Measurements from ENCODE around the gene GTF2F2.
A peak's percentile ranks its signal among the peaks of the same experiment; 100 is the strongest.
"Not testable (repeated sequence)": the region's sequence is repeated elsewhere in the genome, so short reads cannot be mapped to it uniquely, and the experiment has no call there.

GTF2F2 gene

DNA sequence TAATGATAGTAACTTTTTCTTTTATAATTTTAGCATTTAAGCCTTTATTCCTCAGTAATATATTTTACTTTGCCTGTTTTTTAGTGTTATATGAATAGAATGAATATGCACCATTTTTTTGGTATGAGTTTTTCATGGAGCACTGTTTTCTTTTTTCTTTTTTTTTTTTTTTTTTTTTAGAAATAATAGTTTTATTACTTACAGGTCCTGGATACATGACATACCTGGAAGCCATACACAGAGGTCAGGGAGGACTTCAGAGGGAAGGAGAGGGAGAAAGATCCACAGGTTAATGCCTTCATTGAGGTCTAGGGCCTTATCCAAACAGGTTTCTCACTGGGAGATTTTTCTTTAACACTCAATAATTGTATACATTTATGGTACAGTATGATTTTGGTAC, 54.2 kb downstream of the GTF2F2 start:
- Histone ChIP-seq H3K4me2 (no peak overlapping the region), H3K36me3 (peaks cover 50% of the 10 kb centered on the region), H4K20me1 (0 out of 2 replicates have a peak, but pooled peaks cover 5% of the 10 kb centered on the region), H3K9ac (no peak overlapping the region), H3K4me1 (no peaks in the 10 kb centered on the region), H3K27ac (no peak overlapping the region), H3K4me3 (no peak overlapping the region), H3K27me3 (no peaks in the 10 kb centered on the region), H3K9me3 (no peaks in the 10 kb centered on the region)
- TF ChIP-seq Cebpa-rat (IDR thresholded peaks at IDR 0.05): no peak

DNA sequence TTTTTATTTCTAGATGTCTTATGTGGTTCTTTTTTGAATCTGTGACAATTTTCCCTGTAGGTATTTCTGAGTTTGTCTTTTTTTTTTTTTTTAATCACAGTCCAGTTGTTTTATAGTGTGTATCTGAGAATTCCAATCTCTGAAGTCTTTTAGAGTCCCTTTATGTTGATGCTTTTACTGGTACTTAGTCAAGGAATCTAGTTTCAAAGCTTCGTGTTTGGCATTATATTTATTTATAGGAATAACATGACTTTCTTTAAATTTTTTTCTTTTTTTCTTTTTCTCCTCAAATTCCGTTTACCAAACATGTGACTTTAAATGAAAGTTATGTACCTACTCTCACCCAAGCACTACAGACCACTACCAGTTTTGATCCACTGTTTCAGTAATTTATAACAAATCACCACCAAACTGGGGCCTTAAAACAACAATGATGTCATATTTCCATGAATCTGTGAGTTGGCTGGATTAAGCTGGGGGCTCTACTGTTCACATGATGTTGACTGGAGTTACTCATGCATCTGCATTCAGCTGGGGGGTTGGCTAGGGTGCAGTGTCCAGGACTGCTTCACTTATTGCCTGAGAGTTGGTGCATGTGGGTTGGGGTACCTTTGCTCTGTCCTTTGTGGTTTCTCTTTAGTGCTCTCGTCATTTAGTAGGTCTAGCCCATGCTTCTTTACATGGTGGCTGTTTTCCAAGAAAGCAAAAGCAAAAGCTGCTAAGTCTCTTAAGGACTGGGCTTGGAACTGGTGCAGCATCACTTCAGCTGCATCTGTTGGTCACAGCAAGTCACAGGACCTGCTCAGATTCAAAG, 58.2 kb downstream of the GTF2F2 start:
- no peaks in the 10 kb centered on the region for H3K9me3 ChIP-seq
- H3K4me1 ChIP-seq: no peaks in the 10 kb centered on the region
- H4K20me1 ChIP-seq: 0 out of 2 replicates have a peak, but pooled peaks cover 13% of the 10 kb centered on the region
- H3K27me3 ChIP-seq: no peaks in the 10 kb centered on the region
- no peak overlapping the region for H3K4me2 ChIP-seq
- no peak for TF ChIP-seq Cebpa-rat (IDR thresholded peaks at IDR 0.05)
- peaks cover 47% of the 10 kb centered on the region for H3K36me3 ChIP-seq
- no peak overlapping the region for H3K27ac ChIP-seq
- no peak overlapping the region for H3K4me3 ChIP-seq
- H3K9ac ChIP-seq: no peak overlapping the region

GRCh38 chr13:45179428-45179827, 59.1 kb downstream of the GTF2F2 start:
- Histone ChIP-seq H3K4me1 (peaks cover 3% of the 10 kb centered on the region), H3K4me2 (no peak overlapping the region), H3K9ac (no peak overlapping the region), H3K27ac (no peak overlapping the region), H3K4me3 (no peak overlapping the region), H3K9me3 (no peaks in the 10 kb centered on the region), H3K36me3 (peaks cover 47% of the 10 kb centered on the region), H4K20me1 (0 out of 2 replicates have a peak, but pooled peaks cover 13% of the 10 kb centered on the region), H3K27me3 (no peaks in the 10 kb centered on the region)
- TF ChIP-seq Cebpa-rat (IDR thresholded peaks at IDR 0.05): no peak

DNA sequence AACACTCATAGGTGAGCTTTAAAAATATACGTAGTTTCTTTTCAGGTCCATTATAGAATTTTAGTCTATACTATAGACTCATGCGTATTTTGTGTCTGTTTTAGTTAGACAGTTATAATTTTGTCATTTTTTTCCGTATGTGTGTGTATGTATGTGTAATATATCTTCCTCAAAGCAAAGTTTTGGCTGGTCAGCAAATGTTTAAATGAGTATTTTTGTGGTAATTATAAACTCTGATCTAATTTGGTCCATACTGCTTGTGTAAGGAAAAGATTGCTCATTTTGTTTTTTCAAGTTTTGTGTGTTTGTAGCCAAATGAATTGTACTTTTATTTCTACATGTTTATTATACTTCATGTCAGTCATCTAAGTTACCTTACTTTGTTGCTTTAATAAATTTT, 60.0 kb downstream of the GTF2F2 start:
- TF ChIP-seq Cebpa-rat (IDR thresholded peaks at IDR 0.05): no peak
- Histone ChIP-seq H3K9me3 (no peaks in the 10 kb centered on the region), H3K4me2 (no peak overlapping the region)

DNA sequence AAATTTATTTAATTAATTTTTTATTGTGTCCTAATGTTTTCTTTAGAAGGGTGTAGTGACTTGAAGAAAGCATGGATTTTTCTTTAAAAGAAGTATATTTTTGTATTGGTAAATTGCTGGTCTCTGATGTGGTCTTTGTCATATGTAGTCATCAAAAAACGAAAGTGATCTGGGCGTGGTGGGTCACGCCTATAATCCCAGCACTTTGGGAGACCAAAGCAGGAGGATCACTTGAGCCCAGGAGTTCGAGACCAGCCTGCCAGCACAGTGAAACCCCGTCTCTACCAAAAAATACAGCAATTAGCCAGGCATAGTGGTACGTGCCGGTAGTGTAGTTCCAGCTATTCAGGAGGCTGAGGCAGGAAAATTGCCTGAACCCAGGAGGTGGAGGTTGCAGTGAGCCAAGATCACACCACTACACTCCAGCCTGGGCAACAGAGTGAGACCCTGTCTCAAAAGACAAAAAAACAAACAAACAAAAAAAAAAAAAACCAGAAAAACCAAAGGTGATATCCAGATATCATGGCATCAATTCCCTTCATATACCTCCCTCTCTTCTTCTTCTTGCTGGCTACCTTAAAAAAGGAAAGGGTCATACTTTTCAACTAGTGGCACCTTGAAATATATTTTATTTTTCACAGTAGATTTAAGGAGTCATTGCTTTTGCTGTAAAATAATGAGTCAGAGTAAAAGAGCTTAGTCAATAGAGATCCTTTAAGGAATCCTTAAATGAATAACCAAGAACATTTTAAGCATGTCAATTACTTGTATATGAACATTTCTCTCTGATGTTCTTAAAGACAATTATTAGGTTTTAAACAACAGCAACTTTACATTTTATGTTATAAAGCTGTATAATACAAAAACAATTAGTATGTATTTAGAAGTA, 60.6 kb downstream of the GTF2F2 start:
- H3K27me3 ChIP-seq: no peaks in the 10 kb centered on the region
- no peak overlapping the region for H3K9ac ChIP-seq
- H3K4me2 ChIP-seq: no peak overlapping the region
- H3K4me1 ChIP-seq: peaks cover 11% of the 10 kb centered on the region
- no peak for TF ChIP-seq Cebpa-rat (IDR thresholded peaks at IDR 0.05)
- peaks cover 39% of the 10 kb centered on the region for H3K36me3 ChIP-seq
- no peak overlapping the region for H3K27ac ChIP-seq
- no peaks in the 10 kb centered on the region for H3K9me3 ChIP-seq
- 0 out of 2 replicates have a peak, but pooled peaks cover 8% of the 10 kb centered on the region for H4K20me1 ChIP-seq
- H3K4me3 ChIP-seq: no peak overlapping the region

More for the DNA sequence above, 60.0 kb downstream of the GTF2F2 start:
- Histone ChIP-seq H3K9ac (no peak overlapping the region), H3K36me3 (peaks cover 42% of the 10 kb centered on the region), H3K4me1 (peaks cover 11% of the 10 kb centered on the region), H3K27ac (no peak overlapping the region), H4K20me1 (0 out of 2 replicates have a peak, but pooled peaks cover 13% of the 10 kb centered on the region), H3K4me3 (no peak overlapping the region), H3K27me3 (no peaks in the 10 kb centered on the region)

- no peak for TF ChIP-seq Cebpa-rat (IDR thresholded peaks at IDR 0.05)
- Histone ChIP-seq H3K27me3 (no peaks in the 10 kb centered on the region), H3K9me3 (no peaks in the 10 kb centered on the region; the same call in 1 of the 2 replicates), H3K27ac (no peak overlapping the region), H3K9ac (no peak overlapping the region), H4K20me1 (0 out of 2 replicates have a peak, but pooled peaks cover 8% of the 10 kb centered on the region), H3K4me3 (no peak overlapping the region), H3K4me2 (peak overlapping the region; percentile 43), H3K4me1 (peaks cover 11% of the 10 kb centered on the region), H3K36me3 (peaks cover 37% of the 10 kb centered on the region)
These were observed 64.4 kb downstream of the GTF2F2 start for GRCh38 chr13:45184693-45185092.

DNA sequence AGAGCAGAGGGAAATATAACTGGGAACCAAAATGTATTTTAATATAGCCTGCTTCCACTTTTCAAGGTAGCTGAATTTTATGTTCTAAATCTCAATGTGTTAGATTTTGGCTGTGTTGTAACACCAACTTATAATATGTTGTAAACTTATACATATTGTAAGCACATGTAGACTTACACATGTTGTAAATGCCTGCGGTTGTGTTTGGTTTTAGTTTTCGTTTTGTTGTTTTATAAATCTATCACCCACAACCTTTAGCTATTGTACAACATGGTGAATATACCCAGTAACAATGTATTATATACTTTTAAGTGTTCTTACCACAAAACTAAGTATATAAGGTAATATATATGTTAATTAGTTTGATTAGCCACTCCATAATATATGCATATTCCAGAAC, 65.0 kb downstream of the GTF2F2 start:
- Histone ChIP-seq H3K4me3 (no peak overlapping the region), H3K9ac (no peak overlapping the region), H3K27ac (no peak overlapping the region), H3K4me1 (peaks cover 11% of the 10 kb centered on the region), H3K27me3 (no peaks in the 10 kb centered on the region), H3K36me3 (peaks cover 37% of the 10 kb centered on the region), H3K9me3 (no peaks in the 10 kb centered on the region; the same call in 1 of the 2 replicates), H3K4me2 (peak overlapping the region; percentile 43; the same call in 1 of the 2 replicates), H4K20me1 (0 out of 2 replicates have a peak, but pooled peaks cover 8% of the 10 kb centered on the region)
- TF ChIP-seq Cebpa-rat (IDR thresholded peaks at IDR 0.05): no peak

DNA sequence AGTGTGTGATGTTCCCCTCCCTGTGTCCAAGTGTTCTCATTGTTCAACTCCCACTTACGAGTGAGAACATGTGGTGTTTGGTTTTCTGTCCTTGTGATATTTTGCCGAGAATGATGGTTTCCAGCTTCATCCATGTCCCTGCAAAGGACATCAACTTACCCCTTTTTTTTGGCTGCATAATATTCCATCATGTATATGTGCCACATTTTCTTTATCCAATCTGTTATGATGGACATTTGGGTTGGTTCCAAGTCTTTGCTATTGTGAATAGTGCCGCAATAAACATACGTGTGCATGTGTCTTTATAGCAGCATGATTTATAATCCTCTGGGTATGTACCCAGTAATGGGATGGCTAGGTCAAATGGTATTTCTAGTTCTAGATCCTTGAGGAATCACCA, 68.8 kb downstream of the GTF2F2 start:
- not testable (repeated sequence) for H3K4me3 ChIP-seq, H3K9ac ChIP-seq
- peaks cover 24% of the 10 kb centered on the region for H3K36me3 ChIP-seq

DNA sequence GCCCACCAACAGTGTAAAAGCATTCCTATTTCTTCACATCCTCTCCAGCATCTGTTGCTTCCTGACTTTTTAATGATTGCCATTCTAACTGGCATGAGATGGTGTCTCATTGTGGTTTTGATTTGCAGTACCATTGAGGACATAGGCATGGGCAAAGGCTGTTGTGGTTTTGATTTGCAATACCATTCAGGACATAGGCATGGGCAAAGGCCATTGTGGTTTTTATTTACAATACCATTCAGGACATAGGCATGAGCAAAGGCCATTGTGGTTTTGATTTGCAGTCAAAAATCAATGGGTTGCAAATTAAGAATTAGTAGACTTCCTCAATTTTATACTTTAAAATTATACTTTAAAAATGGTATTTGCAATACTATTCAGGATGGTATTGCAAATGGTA, 69.2 kb downstream of the GTF2F2 start:
- H3K4me2 ChIP-seq, H3K4me3 ChIP-seq, H3K4me1 ChIP-seq, H3K27ac ChIP-seq, H3K27me3 ChIP-seq, H3K9me3 ChIP-seq, H4K20me1 ChIP-seq, H3K9ac ChIP-seq: not testable (repeated sequence)
- H3K36me3 ChIP-seq: peaks cover 27% of the 10 kb centered on the region

More for the DNA sequence above, 68.8 kb downstream of the GTF2F2 start:
- H3K4me1 ChIP-seq: peaks cover 11% of the 10 kb centered on the region
- H3K9me3 ChIP-seq, H3K27ac ChIP-seq, H3K27me3 ChIP-seq, H3K4me2 ChIP-seq, H4K20me1 ChIP-seq: not testable (repeated sequence)

GRCh38 chr13:45191874-45192273, 71.6 kb downstream of the GTF2F2 start:
- Histone ChIP-seq H3K27me3 (no peaks in the 10 kb centered on the region), H3K36me3 (peaks cover 22% of the 10 kb centered on the region), H3K4me3 (no peak overlapping the region), H3K9me3 (no peaks in the 10 kb centered on the region; the same call in 1 of the 2 replicates), H3K9ac (no peak overlapping the region), H4K20me1 (peaks cover 13% of the 10 kb centered on the region; the same call in 1 of the 2 replicates), H3K4me2 (no peak overlapping the region), H3K27ac (no peak overlapping the region), H3K4me1 (peaks cover 12% of the 10 kb centered on the region)
- no peak for TF ChIP-seq Cebpa-rat (IDR thresholded peaks at IDR 0.05)
